Erythroblast (primary cell): ENCODE results near the gene GPR39.

Experiments used
- GATA1 ChIP-seq: IDR thresholded peaks from 2 replicates; pipeline ENCODE4 v1.6.1; 2011; ENCODE audit warnings: low read depth, mild to moderate bottlenecking, control low read depth, low read length, moderate library complexity
- POLR2A ChIP-seq: IDR thresholded peaks from 2 replicates; pipeline ENCODE4 v1.6.1; 2011; ENCODE audit warnings: mild to moderate bottlenecking, low read length

DNA sequence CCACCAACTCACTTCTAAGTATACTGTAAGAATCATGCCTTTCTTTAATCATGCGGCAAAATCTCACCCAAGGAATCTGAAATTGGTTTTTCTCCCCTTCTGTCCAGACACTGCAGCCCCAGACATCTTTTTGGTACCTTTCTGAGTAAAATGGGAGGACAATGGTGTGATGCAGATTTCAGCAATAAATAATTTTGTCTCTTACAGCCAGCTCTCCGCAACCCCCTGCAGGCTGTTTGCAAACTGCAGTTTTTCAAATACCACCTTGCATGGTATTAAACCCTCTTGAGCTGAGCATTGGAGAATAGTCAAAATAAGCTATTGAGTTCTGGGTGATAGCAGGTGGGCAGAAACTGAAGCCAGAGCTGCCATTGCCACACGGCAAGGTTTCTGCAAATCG lies 32.2 kb downstream of the GPR39 start:
- no peak for TF ChIP-seq POLR2A
- TF ChIP-seq GATA1, result no peak
